ENCODE data around the gene DEAF1. TPM values are rescaled to one million over a fixed set of nuclear protein-coding genes. Genes with fewer than 3 reads are reported as not detected.

Gene DEAF1
- total and polyA plus RNA-seq, 2 experiments from 2014 or later: 42.6 to 47.8 TPM

DNA sequence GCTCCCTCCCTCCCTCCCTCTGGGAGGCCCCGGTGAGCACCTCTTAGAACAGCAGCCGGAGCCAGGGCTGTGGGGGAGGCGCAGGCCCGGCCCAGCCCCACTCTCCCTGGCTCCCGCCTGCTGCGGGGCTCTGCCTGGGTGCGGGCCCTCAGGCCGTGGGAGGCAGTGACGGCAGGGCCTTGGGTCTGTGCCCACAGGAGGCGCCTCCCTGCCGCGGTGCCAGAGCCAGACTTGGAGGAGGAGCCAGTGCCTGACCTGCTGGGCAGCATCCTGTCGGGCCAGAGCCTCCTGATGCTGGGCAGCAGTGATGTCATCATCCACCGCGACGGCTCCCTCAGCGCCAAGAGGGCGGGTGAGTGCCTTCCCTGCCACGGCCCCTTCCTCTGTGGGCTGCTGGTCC is 88.8 kb downstream of the DEAF1 start (continued):
- TF ChIP-seq, protein P1, sequence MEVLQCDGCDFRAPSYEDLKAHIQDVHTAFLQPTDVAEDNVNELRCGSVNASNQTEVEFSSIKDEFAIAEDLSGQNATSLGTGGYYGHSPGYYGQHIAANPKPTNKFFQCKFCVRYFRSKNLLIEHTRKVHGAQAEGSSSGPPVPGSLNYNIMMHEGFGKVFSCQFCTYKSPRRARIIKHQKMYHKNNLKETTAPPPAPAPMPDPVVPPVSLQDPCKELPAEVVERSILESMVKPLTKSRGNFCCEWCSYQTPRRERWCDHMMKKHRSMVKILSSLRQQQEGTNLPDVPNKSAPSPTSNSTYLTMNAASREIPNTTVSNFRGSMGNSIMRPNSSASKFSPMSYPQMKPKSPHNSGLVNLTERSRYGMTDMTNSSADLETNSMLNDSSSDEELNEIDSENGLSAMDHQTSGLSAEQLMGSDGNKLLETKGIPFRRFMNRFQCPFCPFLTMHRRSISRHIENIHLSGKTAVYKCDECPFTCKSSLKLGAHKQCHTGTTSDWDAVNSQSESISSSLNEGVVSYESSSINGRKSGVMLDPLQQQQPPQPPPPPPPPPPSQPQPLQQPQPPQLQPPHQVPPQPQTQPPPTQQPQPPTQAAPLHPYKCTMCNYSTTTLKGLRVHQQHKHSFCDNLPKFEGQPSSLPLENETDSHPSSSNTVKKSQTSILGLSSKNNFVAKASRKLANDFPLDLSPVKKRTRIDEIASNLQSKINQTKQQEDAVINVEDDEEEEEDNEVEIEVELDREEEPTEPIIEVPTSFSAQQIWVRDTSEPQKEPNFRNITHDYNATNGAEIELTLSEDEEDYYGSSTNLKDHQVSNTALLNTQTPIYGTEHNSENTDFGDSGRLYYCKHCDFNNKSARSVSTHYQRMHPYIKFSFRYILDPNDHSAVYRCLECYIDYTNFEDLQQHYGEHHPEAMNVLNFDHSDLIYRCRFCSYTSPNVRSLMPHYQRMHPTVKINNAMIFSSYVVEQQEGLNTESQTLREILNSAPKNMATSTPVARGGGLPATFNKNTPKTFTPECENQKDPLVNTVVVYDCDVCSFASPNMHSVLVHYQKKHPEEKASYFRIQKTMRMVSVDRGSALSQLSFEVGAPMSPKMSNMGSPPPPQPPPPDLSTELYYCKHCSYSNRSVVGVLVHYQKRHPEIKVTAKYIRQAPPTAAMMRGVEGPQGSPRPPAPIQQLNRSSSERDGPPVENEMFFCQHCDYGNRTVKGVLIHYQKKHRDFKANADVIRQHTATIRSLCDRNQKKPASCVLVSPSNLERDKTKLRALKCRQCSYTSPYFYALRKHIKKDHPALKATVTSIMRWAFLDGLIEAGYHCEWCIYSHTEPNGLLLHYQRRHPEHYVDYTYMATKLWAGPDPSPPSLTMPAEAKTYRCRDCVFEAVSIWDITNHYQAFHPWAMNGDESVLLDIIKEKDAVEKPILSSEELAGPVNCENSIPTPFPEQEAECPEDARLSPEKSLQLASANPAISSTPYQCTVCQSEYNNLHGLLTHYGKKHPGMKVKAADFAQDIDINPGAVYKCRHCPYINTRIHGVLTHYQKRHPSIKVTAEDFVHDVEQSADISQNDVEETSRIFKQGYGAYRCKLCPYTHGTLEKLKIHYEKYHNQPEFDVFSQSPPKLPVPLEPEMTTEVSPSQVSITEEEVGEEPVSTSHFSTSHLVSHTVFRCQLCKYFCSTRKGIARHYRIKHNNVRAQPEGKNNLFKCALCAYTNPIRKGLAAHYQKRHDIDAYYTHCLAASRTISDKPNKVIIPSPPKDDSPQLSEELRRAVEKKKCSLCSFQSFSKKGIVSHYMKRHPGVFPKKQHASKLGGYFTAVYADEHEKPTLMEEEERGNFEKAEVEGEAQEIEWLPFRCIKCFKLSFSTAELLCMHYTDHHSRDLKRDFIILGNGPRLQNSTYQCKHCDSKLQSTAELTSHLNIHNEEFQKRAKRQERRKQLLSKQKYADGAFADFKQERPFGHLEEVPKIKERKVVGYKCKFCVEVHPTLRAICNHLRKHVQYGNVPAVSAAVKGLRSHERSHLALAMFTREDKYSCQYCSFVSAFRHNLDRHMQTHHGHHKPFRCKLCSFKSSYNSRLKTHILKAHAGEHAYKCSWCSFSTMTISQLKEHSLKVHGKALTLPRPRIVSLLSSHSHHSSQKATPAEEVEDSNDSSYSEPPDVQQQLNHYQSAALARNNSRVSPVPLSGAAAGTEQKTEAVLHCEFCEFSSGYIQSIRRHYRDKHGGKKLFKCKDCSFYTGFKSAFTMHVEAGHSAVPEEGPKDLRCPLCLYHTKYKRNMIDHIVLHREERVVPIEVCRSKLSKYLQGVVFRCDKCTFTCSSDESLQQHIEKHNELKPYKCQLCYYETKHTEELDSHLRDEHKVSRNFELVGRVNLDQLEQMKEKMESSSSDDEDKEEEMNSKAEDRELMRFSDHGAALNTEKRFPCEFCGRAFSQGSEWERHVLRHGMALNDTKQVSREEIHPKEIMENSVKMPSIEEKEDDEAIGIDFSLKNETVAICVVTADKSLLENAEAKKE (CRISPR knock-in tag; IDR thresholded peaks at IDR 0.05): no peak
- TF ChIP-seq, protein P2, sequence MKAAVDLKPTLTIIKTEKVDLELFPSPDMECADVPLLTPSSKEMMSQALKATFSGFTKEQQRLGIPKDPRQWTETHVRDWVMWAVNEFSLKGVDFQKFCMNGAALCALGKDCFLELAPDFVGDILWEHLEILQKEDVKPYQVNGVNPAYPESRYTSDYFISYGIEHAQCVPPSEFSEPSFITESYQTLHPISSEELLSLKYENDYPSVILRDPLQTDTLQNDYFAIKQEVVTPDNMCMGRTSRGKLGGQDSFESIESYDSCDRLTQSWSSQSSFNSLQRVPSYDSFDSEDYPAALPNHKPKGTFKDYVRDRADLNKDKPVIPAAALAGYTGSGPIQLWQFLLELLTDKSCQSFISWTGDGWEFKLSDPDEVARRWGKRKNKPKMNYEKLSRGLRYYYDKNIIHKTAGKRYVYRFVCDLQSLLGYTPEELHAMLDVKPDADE (IDR thresholded peaks at IDR 0.05): no peak
- TF ChIP-seq NANOG (IDR thresholded peaks at IDR 0.05; ENCODE audit: borderline replicate concordance) (no peak), EZH2phosphoT487 (IDR thresholded peaks at IDR 0.05; ENCODE audit: unreplicated experiment) (no peak), ZNF331 (CRISPR knock-in tag; IDR thresholded peaks at IDR 0.05; ENCODE audit: low read depth) (no peak), REST (IDR thresholded peaks at IDR 0.05; ENCODE audit: unreplicated experiment) (no peak), JUNB (IDR thresholded peaks at IDR 0.05; ENCODE audit: unreplicated experiment) (no peak), ZNF114 (CRISPR knock-in tag; IDR thresholded peaks at IDR 0.05) (no peak), CREB1 (CRISPR knock-in tag; IDR thresholded peaks at IDR 0.05; ENCODE audit: low read depth) (no peak), STAT1 (IDR thresholded peaks at IDR 0.05; ENCODE audit: unreplicated experiment) (no peak), POLR2AphosphoS5 (IDR thresholded peaks at IDR 0.05; ENCODE audit: low read depth) (no peak), EZH2 (IDR thresholded peaks at IDR 0.05; ENCODE audit: low read depth, unreplicated experiment) (no peak)

All from GM23338 (cell line).